Keratinocyte (primary cell): Measurements from ENCODE around the gene HSF5. TPM values are rescaled to one million over a fixed set of nuclear protein-coding genes. Genes with fewer than 3 reads are reported as not detected.
A peak's percentile ranks its signal among the peaks of the same experiment; 100 is the strongest.

Experiments used
- DNase-seq: peaks from one replicate; pipeline ENCODE4 v3.0.0-alpha.2; 2011; ENCODE audit warnings: low read depth, missing footprints, low spot score
- FAIRE-seq: peaks from 2 replicates; lab custom pipeline; 2011; peaks lifted over from hg19 to GRCh38; lab: Jason Lieb, UNC
- H2AFZ ChIP-seq: 2 replicates; pipeline ENCODE4 v1.6.0; 2012; ENCODE audit warnings: low read length, control low read depth, inconsistent platforms; ENCODE audit not compliant: control insufficient read depth
- H3K27ac ChIP-seq: 2 replicates; pipeline ENCODE4 v1.5.1; 2011; ENCODE audit warnings: low read length; ENCODE audit not compliant: control insufficient read depth, insufficient read depth
- H3K27me3 ChIP-seq: 3 replicates; pipeline ENCODE4 v1.6.0; 2011; ENCODE audit warnings: low read length; ENCODE audit not compliant: control insufficient read depth, insufficient read depth; ENCODE audit errors: extremely low read depth
- H3K36me3 ChIP-seq, 2 experiments: 2 replicates in 1 of 2; 3 replicates in 1 of 2; pipeline ENCODE4 v1.5.1; 2011; ENCODE audit warnings: low read length in 2 of 2, mild to moderate bottlenecking in 1 of 2; ENCODE audit not compliant: control insufficient read depth in 2 of 2, insufficient read depth in 2 of 2; ENCODE audit errors: extremely low read depth in 1 of 2
- H3K4me1 ChIP-seq: 3 replicates; pipeline ENCODE4 v1.5.1; 2011; ENCODE audit warnings: low read length; ENCODE audit not compliant: control insufficient read depth, insufficient read depth; ENCODE audit errors: extremely low read depth
- H3K4me2 ChIP-seq: 3 replicates; pipeline ENCODE4 v1.6.0; 2011; ENCODE audit warnings: low read depth, low read length; ENCODE audit not compliant: control insufficient read depth, insufficient read depth; ENCODE audit errors: extremely low read depth
- H3K4me3 ChIP-seq, 3 experiments: fragments of 200-600 bp in 1 of 3; sonication (generic) in 1 of 3; 2 replicates in 2 of 3; 3 replicates in 1 of 3; pipeline ENCODE4 v1.5.1; 2011 to 2016; ENCODE audit warnings: low read length in 3 of 3, mild to moderate bottlenecking in 3 of 3, control low read depth in 2 of 3, inconsistent platforms in 1 of 3, low read depth in 1 of 3, mixed read lengths in 1 of 3, mixed run types in 1 of 3, moderate library complexity in 1 of 3; ENCODE audit not compliant: control insufficient read depth in 2 of 3, insufficient read depth in 2 of 3; ENCODE audit errors: extremely low read depth in 1 of 3
- H3K79me2 ChIP-seq: 2 replicates; pipeline ENCODE4 v1.6.0; 2012; ENCODE audit warnings: low read length; ENCODE audit not compliant: control insufficient read depth, insufficient read depth
- H3K9ac ChIP-seq: 3 replicates; pipeline ENCODE4 v1.6.0; 2011; ENCODE audit warnings: low read length; ENCODE audit not compliant: control insufficient read depth, insufficient read depth; ENCODE audit errors: extremely low read depth
- H3K9me1 ChIP-seq: 3 replicates; pipeline ENCODE4 v1.6.0; 2011; ENCODE audit warnings: low read length; ENCODE audit not compliant: control insufficient read depth, insufficient read depth; ENCODE audit errors: extremely low read depth
- H3K9me3 ChIP-seq: 2 replicates; pipeline ENCODE4 v1.5.1; 2012; ENCODE audit warnings: low read depth, low read length; ENCODE audit not compliant: control insufficient read depth
- H4K20me1 ChIP-seq: 3 replicates; pipeline ENCODE4 v1.6.0; 2011; ENCODE audit warnings: low read length; ENCODE audit not compliant: control insufficient read depth, insufficient read depth; ENCODE audit errors: extremely low read depth
- EZH2 ChIP-seq: IDR thresholded peaks from one replicate; pipeline ENCODE4 v1.6.1; 2012; ENCODE audit warnings: inconsistent platforms, mild to moderate bottlenecking, low read length, moderate library complexity
- dilution Hi-C: fragments of 300-500 bp; cut with MboI; formaldehyde crosslinking; loops from one replicate; pipeline ENCODE4 v1.7.0; 2020; ENCODE audit warnings: low sequenced_read_pairs; ENCODE audit not compliant: extremely low pct_ligation_motif_present
- polyA plus RNA-seq, 5 experiments: library from polyadenylated mRNA; depleted of rRNA in 3 of 5; stranded (reverse) in 3 of 5; stranded (forward) in 1 of 5; unstranded in 1 of 5; fragments of >200 nt; gene quantifications; 1 replicate in 1 of 5; 2 replicates in 3 of 5; 3 replicates in 1 of 5; pipeline versions ENCODE4 v1.2.1 to v1.2.3, GENCODE V29; 2011 to 2012; ENCODE audit warnings: missing spikeins in 2 of 5, low read depth in 1 of 5, low replicate concordance in 1 of 5
- TF ChIP-seq, protein P1 (sequence below), 3 experiments: IDR thresholded peaks in 1 of 3; conservative IDR thresholded peaks in 1 of 3; optimal IDR thresholded peaks in 1 of 3; 2 replicates in 2 of 3; 3 replicates in 1 of 3; pipeline versions ENCODE3 to v1.5.1; 2011; ENCODE audit warnings: low read length in 3 of 3, mild to moderate bottlenecking in 3 of 3, moderate library complexity in 2 of 3, control low read depth in 1 of 3, inconsistent platforms in 1 of 3; ENCODE audit not compliant: insufficient read depth in 2 of 3; ENCODE audit errors: extremely low read depth in 1 of 3

HSF5 gene
- polyA plus RNA-seq, 1 donor (not counting 4 experiments of a cell fraction or from before 2014, with no cell fraction given) = 0.01 TPM

DNA sequence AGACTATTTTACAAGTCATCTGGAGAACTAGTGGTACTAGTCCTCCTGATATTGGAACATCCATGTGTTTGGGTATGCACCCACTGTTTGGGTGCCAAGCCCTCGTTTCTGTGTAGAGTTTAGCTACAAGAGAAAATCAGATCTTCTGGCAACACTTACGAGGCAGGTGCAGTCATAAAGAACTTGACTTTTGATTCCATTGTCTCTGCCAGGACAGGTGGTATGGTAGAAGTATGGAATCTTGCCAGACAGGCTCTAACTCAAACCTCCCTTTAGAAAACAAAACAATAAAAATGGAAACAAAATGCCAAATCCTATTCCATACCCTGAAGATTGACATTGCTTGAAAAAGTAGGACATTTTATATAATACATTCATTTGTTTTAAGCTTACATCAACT is 86.9 kb downstream of the HSF5 start:
- H3K4me1 ChIP-seq = peaks cover 64% of the 10 kb centered on the region
- no peaks in the 10 kb centered on the region for H3K27me3 ChIP-seq
- no peak overlapping the region for H2AFZ ChIP-seq
- no peaks in the 10 kb centered on the region for H3K9me1 ChIP-seq
- H3K4me3 ChIP-seq = peak overlapping the region in 2 of 3 experiments; percentile 6 to 29
- dilution Hi-C loops = no loop called here
- no peak for TF ChIP-seq EZH2
- TF ChIP-seq, protein P1, sequence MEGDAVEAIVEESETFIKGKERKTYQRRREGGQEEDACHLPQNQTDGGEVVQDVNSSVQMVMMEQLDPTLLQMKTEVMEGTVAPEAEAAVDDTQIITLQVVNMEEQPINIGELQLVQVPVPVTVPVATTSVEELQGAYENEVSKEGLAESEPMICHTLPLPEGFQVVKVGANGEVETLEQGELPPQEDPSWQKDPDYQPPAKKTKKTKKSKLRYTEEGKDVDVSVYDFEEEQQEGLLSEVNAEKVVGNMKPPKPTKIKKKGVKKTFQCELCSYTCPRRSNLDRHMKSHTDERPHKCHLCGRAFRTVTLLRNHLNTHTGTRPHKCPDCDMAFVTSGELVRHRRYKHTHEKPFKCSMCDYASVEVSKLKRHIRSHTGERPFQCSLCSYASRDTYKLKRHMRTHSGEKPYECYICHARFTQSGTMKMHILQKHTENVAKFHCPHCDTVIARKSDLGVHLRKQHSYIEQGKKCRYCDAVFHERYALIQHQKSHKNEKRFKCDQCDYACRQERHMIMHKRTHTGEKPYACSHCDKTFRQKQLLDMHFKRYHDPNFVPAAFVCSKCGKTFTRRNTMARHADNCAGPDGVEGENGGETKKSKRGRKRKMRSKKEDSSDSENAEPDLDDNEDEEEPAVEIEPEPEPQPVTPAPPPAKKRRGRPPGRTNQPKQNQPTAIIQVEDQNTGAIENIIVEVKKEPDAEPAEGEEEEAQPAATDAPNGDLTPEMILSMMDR (optimal IDR thresholded peaks at IDR 0.05 in 1 of 3, IDR thresholded peaks at IDR 0.05 in 1 of 3, conservative IDR thresholded peaks at IDR 0.05 in 1 of 3; ENCODE audit: extremely low read depth in 1 of 3, insufficient read depth in 2 of 3, low read length in 3 of 3) = no peak
- peaks cover 52% of the 10 kb centered on the region for H3K79me2 ChIP-seq
- peaks cover 0 to 8% of the 10 kb centered on the region in 2 experiments for H3K36me3 ChIP-seq
- DNase-seq (no peak), FAIRE-seq (peak; percentile 26)
- peak overlapping the region; percentile 84 for H3K4me2 ChIP-seq
- H3K9me3 ChIP-seq = no peaks in the 10 kb centered on the region
- peaks cover 2% of the 10 kb centered on the region for H4K20me1 ChIP-seq
- H3K27ac ChIP-seq = peak overlapping the region; percentile 95
- H3K9ac ChIP-seq = no peak overlapping the region

DNA sequence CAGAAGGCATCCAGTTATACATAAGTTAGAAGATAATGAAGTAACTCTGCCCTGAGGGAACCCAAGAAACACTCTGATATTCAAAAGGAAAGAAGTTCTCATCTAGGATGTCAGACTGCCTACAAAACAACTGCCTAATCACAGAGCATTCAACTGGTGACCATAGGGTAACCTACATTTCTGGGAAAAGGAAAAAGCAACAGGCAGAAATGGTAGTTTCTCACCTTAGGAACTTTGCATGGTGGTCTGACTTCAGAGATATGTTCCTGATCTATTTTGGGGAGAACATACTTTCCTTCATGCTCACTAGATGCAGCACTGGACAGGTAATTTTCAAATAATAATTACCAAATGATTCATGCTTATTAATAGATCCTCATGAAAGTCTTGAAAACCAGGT is 87.4 kb downstream of the HSF5 start:
- FAIRE-seq (no peak), DNase-seq (no peak)
- H3K4me1 ChIP-seq = peaks cover 59% of the 10 kb centered on the region
- dilution Hi-C loops = no loop called here
- peaks cover 0 to 8% of the 10 kb centered on the region in 2 experiments for H3K36me3 ChIP-seq
- no peaks in the 10 kb centered on the region for H3K27me3 ChIP-seq
- H2AFZ ChIP-seq = no peak overlapping the region
- peaks cover 3% of the 10 kb centered on the region for H4K20me1 ChIP-seq
- TF ChIP-seq, protein P1 (optimal IDR thresholded peaks at IDR 0.05 in 1 of 3, IDR thresholded peaks at IDR 0.05 in 1 of 3, conservative IDR thresholded peaks at IDR 0.05 in 1 of 3; ENCODE audit: extremely low read depth in 1 of 3, insufficient read depth in 2 of 3, low read length in 3 of 3) = no peak
- H3K4me3 ChIP-seq = no peak overlapping the region
- H3K9me1 ChIP-seq = no peaks in the 10 kb centered on the region
- peak overlapping the region; percentile 84 for H3K4me2 ChIP-seq
- peak overlapping the region; percentile 30 for H3K27ac ChIP-seq
- H3K9me3 ChIP-seq = no peaks in the 10 kb centered on the region
- peaks cover 52% of the 10 kb centered on the region for H3K79me2 ChIP-seq
- no peak overlapping the region for H3K9ac ChIP-seq
